ENCODE results near the gene RASGRP2.

GRCh38 chr11:64724863-64725532 is 18.9 kb downstream of the RASGRP2 start:
- TF ChIP-seq, protein P1, sequence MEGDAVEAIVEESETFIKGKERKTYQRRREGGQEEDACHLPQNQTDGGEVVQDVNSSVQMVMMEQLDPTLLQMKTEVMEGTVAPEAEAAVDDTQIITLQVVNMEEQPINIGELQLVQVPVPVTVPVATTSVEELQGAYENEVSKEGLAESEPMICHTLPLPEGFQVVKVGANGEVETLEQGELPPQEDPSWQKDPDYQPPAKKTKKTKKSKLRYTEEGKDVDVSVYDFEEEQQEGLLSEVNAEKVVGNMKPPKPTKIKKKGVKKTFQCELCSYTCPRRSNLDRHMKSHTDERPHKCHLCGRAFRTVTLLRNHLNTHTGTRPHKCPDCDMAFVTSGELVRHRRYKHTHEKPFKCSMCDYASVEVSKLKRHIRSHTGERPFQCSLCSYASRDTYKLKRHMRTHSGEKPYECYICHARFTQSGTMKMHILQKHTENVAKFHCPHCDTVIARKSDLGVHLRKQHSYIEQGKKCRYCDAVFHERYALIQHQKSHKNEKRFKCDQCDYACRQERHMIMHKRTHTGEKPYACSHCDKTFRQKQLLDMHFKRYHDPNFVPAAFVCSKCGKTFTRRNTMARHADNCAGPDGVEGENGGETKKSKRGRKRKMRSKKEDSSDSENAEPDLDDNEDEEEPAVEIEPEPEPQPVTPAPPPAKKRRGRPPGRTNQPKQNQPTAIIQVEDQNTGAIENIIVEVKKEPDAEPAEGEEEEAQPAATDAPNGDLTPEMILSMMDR (IDR thresholded peaks at IDR 0.05; ENCODE audit: low read length), result no peak
- no peak for TF ChIP-seq EZH2 (IDR thresholded peaks at IDR 0.05; ENCODE audit: borderline replicate concordance, low read length)

All from OCI-LY1 (cell line).